HEK293T (cell line): ENCODE results near the gene WNT9B.

Experiments used
- CTCF ChIA-PET: fragments of 350-600 bp; formaldehyde crosslinking; extraction: SDS; loops from one replicate; lab custom pipeline; 2021; ENCODE audit warnings: antibody characterized with exemption, inconsistent platforms; lab: Yijun Ruan, JAX
- POLR2A ChIA-PET: fragments of 350-600 bp; formaldehyde crosslinking; extraction: SDS; loops from one replicate; lab custom pipeline; 2020; ENCODE audit warnings: antibody characterized with exemption, inconsistent platforms; lab: Yijun Ruan, JAX
- DNase-seq: peaks from one replicate; pipeline ENCODE4 v3.0.0; 2012; ENCODE audit warnings: mixed read lengths; ENCODE audit errors: extremely low spot score
- ARNT ChIP-seq: fragments of 450-650 bp; IDR thresholded peaks from 2 replicates; pipeline ENCODE4 v1.6.1; 2017; ENCODE audit warnings: mild to moderate bottlenecking
- BHLHE40 ChIP-seq: fragments of 450-650 bp; IDR thresholded peaks from 2 replicates; pipeline ENCODE4 v1.6.1; 2016; ENCODE audit warnings: mild to moderate bottlenecking, moderate library complexity, borderline replicate concordance
- CTBP1 ChIP-seq: fragments of 450-650 bp; IDR thresholded peaks from 2 replicates; pipeline ENCODE4 v1.6.1; 2016; ENCODE audit warnings: borderline replicate concordance
- ELF4 ChIP-seq: fragments of 450-650 bp; IDR thresholded peaks from 2 replicates; pipeline ENCODE4 v1.6.1; 2017; ENCODE audit warnings: antibody characterized with exemption
- FOXA1 ChIP-seq: fragments of 450-650 bp; IDR thresholded peaks from 2 replicates; pipeline ENCODE4 v1.6.1; 2016; ENCODE audit warnings: mild to moderate bottlenecking
- FOXK2 ChIP-seq: fragments of 450-650 bp; IDR thresholded peaks from 2 replicates; pipeline ENCODE4 v1.6.1; 2016; ENCODE audit warnings: mild to moderate bottlenecking
- FOXM1 ChIP-seq: fragments of 450-650 bp; IDR thresholded peaks from 2 replicates; pipeline ENCODE4 v1.6.1; 2017; ENCODE audit warnings: mild to moderate bottlenecking, borderline replicate concordance
- HDGF ChIP-seq: fragments of 450-650 bp; IDR thresholded peaks from 2 replicates; pipeline ENCODE4 v1.6.1; 2017; ENCODE audit warnings: antibody characterized with exemption, borderline replicate concordance
- L3MBTL2 ChIP-seq: fragments of 450-650 bp; conservative IDR thresholded peaks from 2 replicates; pipeline ENCODE4 v1.6.1; 2016; ENCODE audit warnings: mild to moderate bottlenecking
- LEF1 ChIP-seq: fragments of 450-650 bp; IDR thresholded peaks from 2 replicates; pipeline ENCODE4 v1.6.1; 2017; ENCODE audit warnings: mild to moderate bottlenecking, borderline replicate concordance
- NFRKB ChIP-seq: fragments of 450-650 bp; IDR thresholded peaks from 2 replicates; pipeline ENCODE4 v1.6.1; 2016; ENCODE audit warnings: mild to moderate bottlenecking, moderate library complexity
- PKNOX1 ChIP-seq: fragments of 450-650 bp; IDR thresholded peaks from 2 replicates; pipeline ENCODE4 v1.6.1; 2016
- SP1 ChIP-seq: fragments of 450-650 bp; IDR thresholded peaks from 2 replicates; pipeline ENCODE4 v1.6.1; 2017
- SUZ12 ChIP-seq: fragments of 450-650 bp; IDR thresholded peaks from 2 replicates; pipeline ENCODE4 v1.6.1; 2016; ENCODE audit warnings: mild to moderate bottlenecking
- TARDBP ChIP-seq: fragments of 450-650 bp; IDR thresholded peaks from 2 replicates; pipeline ENCODE4 v1.6.1; 2016
- ZNF384 ChIP-seq: fragments of 450-650 bp; IDR thresholded peaks from 2 replicates; pipeline ENCODE4 v1.6.1; 2016

WNT9B gene

DNA sequence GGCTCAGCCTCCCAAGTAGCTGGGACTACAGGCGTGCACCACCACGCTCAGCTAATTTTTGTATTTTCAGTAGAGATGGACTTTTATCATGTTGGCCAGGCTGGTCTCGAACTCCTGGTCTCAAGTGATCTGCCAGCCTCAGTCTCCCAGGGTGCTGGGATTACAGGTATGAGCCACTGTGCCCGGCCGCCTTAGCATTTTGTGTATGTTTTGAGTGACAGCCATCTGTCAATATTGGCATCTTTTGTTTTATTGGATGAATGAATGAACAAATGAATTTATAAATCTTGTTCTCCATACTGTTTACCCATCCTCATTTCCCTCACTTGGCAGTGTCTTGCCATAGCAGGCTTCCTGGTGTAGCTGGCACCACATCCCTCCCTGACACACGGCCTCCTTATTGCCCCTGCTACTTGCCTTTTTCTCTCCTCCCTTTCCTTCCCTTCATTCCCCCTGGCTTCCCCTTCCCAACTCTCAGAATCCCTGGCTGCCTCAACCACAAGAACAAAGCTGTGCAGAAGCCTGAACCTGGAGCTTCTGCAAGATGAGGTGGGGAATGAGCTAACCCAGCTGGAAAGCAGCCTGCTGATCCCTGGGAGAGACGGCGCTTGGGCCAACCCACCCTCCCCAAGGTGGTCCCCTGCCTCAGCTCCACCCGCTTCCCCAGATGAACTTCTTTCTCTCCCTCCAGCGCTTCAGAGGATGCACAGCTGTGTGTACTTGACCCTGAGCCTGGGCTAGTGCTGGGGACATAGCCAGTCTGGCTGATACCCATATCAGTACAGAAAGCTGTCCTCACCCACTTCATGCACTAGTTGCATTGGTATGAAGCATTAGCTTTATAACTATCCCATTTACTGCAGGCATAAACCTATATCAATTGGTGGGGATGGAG is 34.3 kb downstream of the WNT9B start:
- CTCF ChIA-PET = interaction anchor here (0.6 kb wide), 1 partner anchor 13 kb away, joined by 3 read pairs; no protein-coding TSS in a partner anchor
- DNase-seq = no peak
- TF ChIP-seq SP1 (no peak), PKNOX1 (peak; percentile 51; the same call in 1 of the 2 replicates)
- POLR2A ChIA-PET = interaction anchor here (1.1 kb wide), 1 partner anchor 11 kb away, joined by 3 read pairs; no protein-coding TSS in a partner anchor

DNA sequence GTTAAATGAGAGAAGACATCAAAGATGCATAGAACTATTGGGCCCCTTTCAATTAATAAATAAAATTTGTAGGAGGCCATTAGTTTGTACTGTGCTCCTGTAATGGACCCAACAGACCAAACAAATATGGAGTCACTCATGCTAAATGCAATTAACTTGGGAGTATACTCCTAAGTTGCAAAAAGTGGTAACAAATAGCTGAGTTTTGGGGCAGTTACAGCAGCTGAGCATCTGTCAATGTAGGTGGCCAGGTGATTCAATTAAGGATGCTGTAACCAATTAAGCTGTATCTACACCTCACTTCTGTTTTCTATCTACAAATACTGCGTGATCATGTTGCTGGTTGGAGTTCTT is 34.9 kb downstream of the WNT9B start:
- no peak for DNase-seq
- CTCF ChIA-PET = interaction anchor here (0.6 kb wide), 1 partner anchor 14 kb away, joined by 3 read pairs; no protein-coding TSS in a partner anchor

GRCh38 chr17:46887717-46888116 is 36.3 kb downstream of the WNT9B start:
- DNase-seq = no peak
- ChIA-PET POLR2A (no interaction called here), CTCF (interaction anchor here (0.6 kb wide), 1 partner anchor 19 kb away, joined by 4 read pairs; no protein-coding TSS in a partner anchor)
- TF ChIP-seq PKNOX1 = no peak
- TF ChIP-seq NFRKB = no peak
- TF ChIP-seq HDGF = no peak
- no peak for TF ChIP-seq SUZ12
- no peak for TF ChIP-seq LEF1

More for the DNA sequence above, 34.9 kb downstream of the WNT9B start:
- no peak for TF ChIP-seq FOXK2
- no peak for TF ChIP-seq HDGF
- TF ChIP-seq ZNF384 = no peak
- TF ChIP-seq PKNOX1 = no peak
- TF ChIP-seq TARDBP = no peak
- no peak for TF ChIP-seq FOXM1
- TF ChIP-seq SP1 = no peak
- TF ChIP-seq ELF4 = no peak
- no peak for TF ChIP-seq FOXA1
- no peak for TF ChIP-seq L3MBTL2
- POLR2A ChIA-PET = no interaction called here

DNA sequence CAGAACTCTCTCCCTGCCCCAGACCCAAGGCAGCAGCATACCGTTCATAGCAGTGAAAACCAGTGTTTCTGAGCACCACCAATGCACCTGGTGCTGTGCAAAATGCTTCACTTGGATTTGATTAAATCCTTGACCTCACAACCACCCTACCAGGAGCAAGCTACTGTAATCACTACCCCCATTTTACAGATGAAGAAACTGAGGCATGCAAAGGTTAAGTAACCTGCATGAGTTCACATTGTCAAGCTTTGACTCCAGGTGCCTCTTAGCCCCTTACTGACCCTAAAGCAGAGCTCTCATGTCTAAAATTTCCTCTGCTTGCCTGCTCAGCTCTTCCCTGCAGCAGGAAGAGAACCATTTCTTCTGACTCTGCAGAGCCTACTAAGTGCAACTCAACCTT is 37.3 kb downstream of the WNT9B start:
- TF ChIP-seq NFRKB = no peak
- TF ChIP-seq PKNOX1 = no peak
- TF ChIP-seq L3MBTL2 = no peak
- no peak for TF ChIP-seq SP1
- TF ChIP-seq FOXM1 = no peak
- TF ChIP-seq FOXA1 = no peak
- TF ChIP-seq ARNT = no peak
- TF ChIP-seq ELF4 = no peak
- TF ChIP-seq LEF1 = no peak
- TF ChIP-seq TARDBP = no peak
- CTCF ChIA-PET = interaction anchor here (1.6 kb wide), 1 partner anchor 54 kb away, joined by 4 read pairs; no protein-coding TSS in a partner anchor
- POLR2A ChIA-PET = interaction anchor here (1.1 kb wide), 1 partner anchor 13 kb away, joined by 3 read pairs; no protein-coding TSS in a partner anchor
- no peak for DNase-seq

DNA sequence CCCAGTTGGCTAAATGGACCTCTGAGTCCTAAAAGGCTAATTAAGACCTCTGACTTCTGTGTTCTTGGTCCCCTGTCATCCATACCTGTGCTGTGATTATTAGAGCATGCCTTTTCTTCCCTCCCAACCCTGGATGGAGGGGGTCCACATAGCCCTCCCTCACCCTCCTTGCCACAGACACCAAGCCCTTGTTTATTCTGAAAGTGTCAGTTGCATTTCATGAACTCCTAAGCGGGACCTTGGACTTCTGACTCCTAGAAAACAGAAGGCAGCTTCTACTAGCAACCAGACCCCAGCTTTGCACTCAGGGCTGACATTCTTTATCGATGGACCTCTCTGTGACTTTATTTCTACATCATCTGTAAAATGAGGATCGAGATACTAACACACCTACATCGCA is 38.1 kb downstream of the WNT9B start:
- CTCF ChIA-PET = interaction anchor here (1.6 kb wide), 1 partner anchor 53 kb away, joined by 4 read pairs; no protein-coding TSS in a partner anchor
- no peak for TF ChIP-seq HDGF
- TF ChIP-seq ARNT = no peak
- no peak for TF ChIP-seq PKNOX1
- TF ChIP-seq FOXA1 = no peak
- no peak for TF ChIP-seq L3MBTL2
- TF ChIP-seq FOXM1 = no peak
- POLR2A ChIA-PET = interaction anchor here (1.1 kb wide), 1 partner anchor 12 kb away, joined by 3 read pairs; no protein-coding TSS in a partner anchor

GRCh38 chr17:46889992-46890564 is 38.7 kb downstream of the WNT9B start:
- TF ChIP-seq NFRKB (no peak), TARDBP (no peak), PKNOX1 (no peak), SUZ12 (no peak), L3MBTL2 (no peak), CTBP1 (no peak), BHLHE40 (no peak), LEF1 (no peak)
- ChIA-PET POLR2A (interaction anchor here (1.1 kb wide), 1 partner anchor 12 kb away, joined by 3 read pairs; no protein-coding TSS in a partner anchor), CTCF (interaction anchor here (1.6 kb wide), 1 partner anchor 53 kb away, joined by 4 read pairs; no protein-coding TSS in a partner anchor)
- DNase-seq = no peak

More for the DNA sequence above, 38.1 kb downstream of the WNT9B start:
- DNase-seq = no peak
